Activated CD4-positive, alpha-beta T cell treated with anti-CD3 and anti-CD28 coated beads for 36 hours (primary cell): ENCODE results near the gene SLC29A2. TPM values are rescaled to one million over a fixed set of nuclear protein-coding genes. Genes with fewer than 3 reads are reported as not detected.
"Not testable (repeated sequence)": the region's sequence is repeated elsewhere in the genome, so short reads cannot be mapped to it uniquely, and the experiment has no call there.

ENCODE experiments used
- ATAC-seq: fragments of 200-7000 bp; cut with Tn5 transposase; one replicate; pipeline ENCODE4 v1.10.0; 2021; ENCODE audit warnings: mild to moderate bottlenecking, moderate library complexity
- CTCF ChIA-PET: fragments of 350-600 bp; sonication (Branson Sonifier 250); formaldehyde crosslinking; loops from one replicate; lab custom pipeline; 2021; ENCODE audit warnings: antibody characterized with exemption; lab: Charles Lee
- POLR2A ChIA-PET: fragments of 350-600 bp; sonication (Branson Sonifier 250); formaldehyde crosslinking; loops from one replicate; lab custom pipeline; 2021; ENCODE audit warnings: antibody characterized with exemption, inconsistent platforms; lab: Charles Lee
- DNase-seq: peaks from one replicate; pipeline ENCODE4 v3.0.0-alpha.2; 2020
- H3K27ac Mint-ChIP-seq: one replicate; pipeline ENCODE4 v1.8.0; 2021; ENCODE audit warnings: mixed read lengths
- H3K27me3 Mint-ChIP-seq: one replicate; pipeline ENCODE4 v1.8.0; 2021; ENCODE audit warnings: mixed read lengths
- H3K36me3 Mint-ChIP-seq: one replicate; pipeline ENCODE4 v1.8.0; 2021; ENCODE audit warnings: low read depth, mixed read lengths
- H3K4me1 Mint-ChIP-seq: one replicate; pipeline ENCODE4 v1.8.0; 2021; ENCODE audit warnings: mixed read lengths
- H3K4me3 Mint-ChIP-seq: one replicate; pipeline ENCODE4 v1.8.0; 2021; ENCODE audit warnings: mild to moderate bottlenecking, moderate library complexity, mixed read lengths
- H3K9me3 Mint-ChIP-seq: one replicate; pipeline ENCODE4 v1.8.0; 2021; ENCODE audit warnings: low read depth, mixed read lengths
- intact Hi-C, 2 experiments: fragments of 100-400 bp; cut with DNase I in 1 of 2; cut with micrococcal nuclease in 1 of 2; formaldehyde crosslinking; loops; one replicate each; pipeline versions ENCODE4 v1.14.2 to v1.15.1; 2022 to 2024; cut with DNase I, micrococcal nuclease
- total RNA-seq, 2 experiments: library from RNA; stranded (reverse); gene quantifications; one replicate each; pipeline ENCODE4 v1.2.3, GENCODE V29; 2021

The SLC29A2 gene
- total RNA-seq, 2 experiments from 2014 or later = 13.6 to 14.4 TPM

DNA sequence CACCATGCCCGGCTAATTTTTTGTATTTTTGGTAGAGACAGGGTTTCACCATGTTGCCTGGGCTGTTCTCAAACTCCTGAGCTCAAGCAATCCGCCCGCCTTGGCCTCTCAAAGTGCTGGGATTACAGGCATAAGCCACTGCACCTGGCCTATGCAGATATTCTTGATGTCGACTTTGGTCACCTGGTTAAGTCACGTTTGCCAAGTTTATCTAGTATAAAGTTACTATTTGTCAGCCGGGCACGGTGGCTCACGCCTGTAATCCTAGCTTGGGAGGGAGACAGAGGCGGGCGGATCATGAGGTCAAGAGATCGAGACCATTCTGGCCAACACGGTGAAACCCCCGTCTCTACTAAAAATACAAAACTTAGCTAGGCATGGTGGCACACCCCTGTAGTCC, 12.8 kb upstream of the SLC29A2 start:
- intact Hi-C loops = not testable (repeated sequence)
- CTCF ChIA-PET = interaction anchor here (0.7 to 2.8 kb wide), 9 partner anchors 9 to 148 kb away, joined by 3 to 34 read pairs (median 9); partner anchors contain the start of gene B4GAT1

DNA sequence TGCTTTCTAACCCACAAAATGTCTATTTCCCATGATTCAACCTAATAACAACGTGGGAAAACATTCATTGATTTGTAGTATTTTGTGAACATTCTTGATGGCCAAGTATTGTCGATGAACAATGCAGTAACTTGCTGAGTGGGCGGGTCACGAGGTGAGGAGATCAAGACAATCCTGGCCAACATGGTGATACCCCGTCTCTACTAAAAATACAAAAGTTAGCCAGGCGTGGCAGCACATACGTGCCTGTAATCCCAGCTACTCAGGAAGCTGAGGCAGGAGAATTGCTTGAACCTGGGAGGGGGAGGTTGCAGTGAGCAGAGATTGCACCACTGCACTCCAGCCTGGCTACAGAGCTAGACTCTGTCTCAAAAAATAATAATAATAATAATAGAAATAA, 8.7 kb upstream of the SLC29A2 start:
- H3K9me3 Mint-ChIP-seq, H3K27me3 Mint-ChIP-seq, H3K4me1 Mint-ChIP-seq, POLR2A ChIA-PET, H3K36me3 Mint-ChIP-seq, intact Hi-C loops, H3K4me3 Mint-ChIP-seq, H3K27ac Mint-ChIP-seq: not testable (repeated sequence)
- DNase-seq (peak; percentile 38), ATAC-seq (peak; percentile 51)
- CTCF ChIA-PET = interaction anchor here (0.6 to 3.0 kb wide), 3 partner anchors 9 to 433 kb away, joined by 3 to 18 read pairs (median 3); no protein-coding TSS in a partner anchor

More for the DNA sequence above, 12.8 kb upstream of the SLC29A2 start:
- DNase-seq, H3K36me3 Mint-ChIP-seq, H3K4me3 Mint-ChIP-seq, H3K4me1 Mint-ChIP-seq, ATAC-seq, H3K9me3 Mint-ChIP-seq, H3K27ac Mint-ChIP-seq, POLR2A ChIA-PET, H3K27me3 Mint-ChIP-seq: not testable (repeated sequence)

DNA sequence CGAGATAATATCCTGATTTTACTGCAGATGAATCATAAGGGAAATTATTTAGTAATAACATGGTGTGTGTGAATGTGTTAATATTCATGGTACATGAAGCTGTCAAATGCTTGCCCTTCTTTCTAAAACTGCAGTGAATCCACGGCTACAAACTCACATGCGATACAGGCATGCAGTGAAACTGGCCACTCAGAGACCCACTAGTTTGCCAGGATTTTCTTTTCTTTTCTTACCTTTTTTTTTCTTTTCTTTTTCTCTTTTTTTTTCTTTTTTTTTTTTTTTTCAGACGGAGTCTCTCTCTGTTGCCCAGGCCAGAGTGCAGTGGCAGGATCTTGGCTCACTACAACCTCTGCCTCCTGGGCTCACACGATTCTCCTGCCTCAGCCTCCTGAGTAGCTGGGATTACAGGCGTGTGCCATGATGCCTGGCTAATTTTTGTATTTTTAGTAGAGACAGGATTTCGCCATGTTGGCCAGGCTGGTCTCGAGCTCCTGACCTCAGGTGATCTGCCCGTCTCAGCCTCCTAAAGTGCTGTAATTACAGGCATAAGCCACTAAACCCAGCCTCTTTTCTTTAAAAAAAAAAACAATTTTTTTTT, 2.2 kb upstream of the SLC29A2 start:
- H3K36me3 Mint-ChIP-seq, ATAC-seq, DNase-seq, H3K4me3 Mint-ChIP-seq, H3K27me3 Mint-ChIP-seq, H3K9me3 Mint-ChIP-seq, H3K27ac Mint-ChIP-seq: not testable (repeated sequence)
- CTCF ChIA-PET = interaction anchor here (1.3 to 3.5 kb wide), 3 partner anchors 11 to 34 kb away, joined by 3 to 19 read pairs (median 4); no protein-coding TSS in a partner anchor
- peaks cover 19% of the 10 kb centered on the region for H3K4me1 Mint-ChIP-seq
- intact Hi-C loops = loop anchor here in 1 of 2 experiments (2.0 kb wide), 1 partner anchor 13 kb away; no protein-coding TSS in a partner anchor
- POLR2A ChIA-PET = interaction anchor here (0.7 kb wide), 1 partner anchor 12 kb away, joined by 3 read pairs; no protein-coding TSS in a partner anchor

DNA sequence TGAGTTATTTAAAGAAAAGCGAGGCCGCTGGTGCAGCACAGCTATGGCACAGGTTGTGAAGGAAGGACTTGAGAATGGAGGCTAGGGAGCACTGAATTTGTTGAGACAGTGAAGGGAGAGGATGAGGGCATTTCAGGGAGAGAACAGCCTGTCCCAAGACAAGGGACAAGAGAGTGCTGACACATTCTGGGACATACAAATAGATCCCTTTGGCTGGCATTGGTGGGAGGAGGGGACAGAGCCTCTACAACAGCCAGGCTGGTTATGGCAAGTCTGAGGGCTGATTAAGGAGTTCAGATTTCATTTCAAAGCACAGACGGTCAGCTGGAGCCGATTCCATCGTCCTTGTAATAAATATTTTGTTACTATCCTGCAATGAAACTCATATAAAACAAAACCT, 1.7 kb upstream of the SLC29A2 start:
- ChIA-PET POLR2A (no interaction called here), CTCF (interaction anchor here (1.3 to 3.5 kb wide), 3 partner anchors 11 to 34 kb away, joined by 3 to 19 read pairs (median 4); no protein-coding TSS in a partner anchor)
- Mint-ChIP-seq H3K9me3 (no peaks in the 10 kb centered on the region), H3K4me1 (peaks cover 19% of the 10 kb centered on the region), H3K27me3 (no peaks in the 10 kb centered on the region), H3K4me3 (no peak overlapping the region), H3K36me3 (peaks cover 3% of the 10 kb centered on the region), H3K27ac (no peak overlapping the region)
- DNase-seq (no peak), ATAC-seq (no peak)
- intact Hi-C loops = loop anchor here in 1 of 2 experiments (2.0 kb wide), 1 partner anchor 14 kb away; no protein-coding TSS in a partner anchor

DNA sequence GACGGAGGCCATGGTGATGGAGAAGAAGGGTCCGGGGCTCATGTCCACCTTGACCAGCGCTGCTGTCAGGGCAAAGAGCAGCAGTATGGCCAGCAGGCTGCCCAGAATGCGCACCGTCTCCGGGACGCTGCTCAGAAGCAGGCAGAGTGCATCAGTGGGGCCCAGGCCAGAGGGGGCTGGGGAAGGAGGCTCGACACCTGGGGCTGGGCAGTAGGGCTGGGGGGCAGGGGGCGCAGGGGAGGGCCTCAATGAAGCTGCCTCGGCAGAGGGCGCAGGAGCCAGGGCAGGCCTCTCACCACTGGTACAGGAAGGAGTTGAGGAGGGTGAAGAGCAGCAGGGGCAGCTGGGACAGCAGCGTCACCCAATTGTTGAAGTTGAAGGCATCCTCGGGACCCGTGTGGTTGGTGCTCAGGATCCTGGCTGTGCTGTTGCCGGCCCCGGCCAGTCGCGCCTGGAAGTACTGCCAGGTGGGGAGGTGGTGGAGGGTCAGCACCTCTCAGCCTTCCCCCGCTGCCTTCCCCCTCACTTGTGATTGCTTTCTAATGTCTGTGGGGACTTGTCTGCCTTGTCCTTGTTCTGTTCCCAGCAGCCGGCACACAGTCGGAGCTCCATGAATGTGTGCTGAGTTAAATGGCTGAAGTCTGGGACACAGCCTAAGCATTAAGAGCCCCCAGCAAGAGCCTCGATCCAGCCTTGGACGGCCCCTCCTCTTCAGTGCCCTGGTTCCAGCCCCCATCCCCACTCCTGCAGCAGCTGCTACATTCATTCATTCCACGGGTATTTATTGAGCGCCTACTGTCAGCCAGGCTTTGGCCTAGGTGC, 2.3 kb downstream of the SLC29A2 start:
- Mint-ChIP-seq H3K4me1 (peaks cover 19% of the 10 kb centered on the region), H3K9me3 (no peaks in the 10 kb centered on the region), H3K27me3 (no peaks in the 10 kb centered on the region), H3K4me3 (peak overlapping the region; percentile 91), H3K27ac (no peak overlapping the region), H3K36me3 (peaks cover 9% of the 10 kb centered on the region)
- no peak for DNase-seq
- ChIA-PET CTCF (interaction anchor here (1.0 kb wide), 1 partner anchor 17 kb away, joined by 3 read pairs; no protein-coding TSS in a partner anchor), POLR2A (no interaction called here)
- intact Hi-C loops = no loop called here
- ATAC-seq = no peak

DNA sequence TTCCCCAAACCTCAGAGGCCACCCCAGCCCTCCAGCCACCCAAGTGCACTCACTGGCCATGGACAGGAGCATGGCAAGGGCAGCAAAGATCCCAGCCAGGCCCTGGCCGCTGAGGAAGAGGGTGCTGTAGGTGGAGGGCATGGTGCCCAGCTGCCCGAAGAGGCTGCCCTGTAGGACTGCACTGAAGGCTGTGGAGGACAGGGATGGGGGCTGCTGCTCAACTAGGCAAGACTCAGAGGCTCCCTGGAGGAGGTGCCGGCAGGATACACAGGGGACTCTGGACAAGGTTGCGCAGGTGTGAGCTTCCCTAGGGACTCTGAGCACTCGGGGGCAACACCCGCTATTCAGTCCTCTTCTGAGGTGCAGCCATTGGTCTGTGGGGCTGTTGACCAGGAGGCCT, 3.1 kb downstream of the SLC29A2 start:
- intact Hi-C loops = no loop called here
- ChIA-PET CTCF (no interaction called here), POLR2A (no interaction called here)
- Mint-ChIP-seq H3K9me3 (no peaks in the 10 kb centered on the region), H3K4me1 (peaks cover 19% of the 10 kb centered on the region), H3K27ac (no peak overlapping the region), H3K27me3 (no peaks in the 10 kb centered on the region), H3K4me3 (no peak overlapping the region), H3K36me3 (peaks cover 16% of the 10 kb centered on the region)
- no peak for DNase-seq
- ATAC-seq = no peak

DNA sequence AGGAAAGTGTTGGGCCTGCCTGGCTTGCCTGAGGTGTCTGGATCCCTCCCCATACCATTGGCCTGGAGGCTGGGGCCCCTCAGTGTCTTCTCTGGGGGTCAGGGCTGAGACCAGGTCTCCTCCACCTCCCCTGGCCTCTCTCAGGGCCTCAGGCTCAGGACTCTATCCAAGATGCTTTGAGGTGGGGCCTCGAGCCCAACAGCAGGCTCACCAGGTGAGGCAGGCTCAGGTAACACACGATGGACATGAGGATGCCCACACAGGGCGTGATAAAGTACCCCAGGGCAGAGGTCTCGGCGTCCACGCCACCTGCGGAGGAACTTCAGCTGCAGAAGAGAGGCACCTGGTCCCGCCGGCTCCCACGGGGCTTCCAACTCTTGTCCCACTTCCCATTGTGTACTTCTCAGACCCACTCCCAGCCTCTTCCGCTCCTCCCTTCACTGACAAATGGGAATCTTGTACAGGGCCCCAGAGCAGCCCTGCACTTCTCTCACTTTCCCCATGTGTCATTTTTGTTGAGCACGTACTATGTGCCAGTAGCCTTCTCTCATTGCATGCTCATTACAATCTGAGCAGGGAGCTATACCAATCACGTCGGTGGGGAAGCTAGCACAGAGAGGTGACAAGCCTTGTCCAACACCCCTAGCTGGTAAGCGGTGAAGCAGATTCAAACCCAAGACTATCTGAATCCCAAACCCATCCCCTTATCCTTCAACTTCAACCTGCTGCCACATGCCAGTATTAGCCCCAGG, 3.8 kb downstream of the SLC29A2 start:
- no peak overlapping the region for H3K27ac Mint-ChIP-seq
- no peaks in the 10 kb centered on the region for H3K9me3 Mint-ChIP-seq
- no peak overlapping the region for H3K4me3 Mint-ChIP-seq
- no peak for DNase-seq
- H3K4me1 Mint-ChIP-seq = peaks cover 13% of the 10 kb centered on the region
- no peaks in the 10 kb centered on the region for H3K27me3 Mint-ChIP-seq
- peaks cover 16% of the 10 kb centered on the region for H3K36me3 Mint-ChIP-seq
- ChIA-PET CTCF (interaction anchor here (0.6 to 3.0 kb wide), 4 partner anchors 18 to 112 kb away, joined by 3 to 19 read pairs (median 6); partner anchors contain the start of gene DPP3), POLR2A (interaction anchor here (0.6 kb wide), 1 partner anchor 439 kb away, joined by 3 read pairs; no protein-coding TSS in a partner anchor)
- intact Hi-C loops = no loop called here
- ATAC-seq = no peak

DNA sequence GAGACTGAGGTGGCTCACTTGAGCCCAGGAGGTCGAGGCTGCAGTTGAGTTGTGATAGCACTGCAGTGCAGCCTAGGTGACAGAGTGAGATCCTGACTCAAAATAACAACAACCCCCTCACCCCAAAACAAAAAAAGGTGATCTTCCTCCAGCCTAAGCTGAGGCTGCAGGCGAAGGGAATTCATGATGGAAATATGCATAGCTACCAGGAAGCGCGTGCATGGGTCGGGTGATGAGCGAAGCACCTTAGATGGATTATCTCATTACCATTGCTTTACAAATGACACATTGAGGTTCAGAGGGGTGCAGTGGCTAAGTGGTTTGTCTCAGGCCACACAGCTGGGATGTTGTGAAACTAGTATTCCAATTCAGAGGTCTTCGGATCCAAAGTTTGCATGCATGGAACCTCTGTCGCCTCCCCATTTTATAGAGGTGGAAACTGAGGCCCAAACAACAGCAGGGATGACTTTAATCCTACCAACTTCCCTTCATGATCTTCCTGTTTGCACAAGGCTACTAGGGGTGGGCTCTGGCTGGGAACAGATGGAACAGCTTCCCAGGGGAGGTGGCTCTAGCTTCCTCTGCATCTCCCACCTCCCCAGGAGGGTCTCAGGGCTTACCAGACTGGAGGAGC, 4.6 kb downstream of the SLC29A2 start:
- POLR2A ChIA-PET = interaction anchor here (0.6 kb wide), 1 partner anchor 440 kb away, joined by 3 read pairs; no protein-coding TSS in a partner anchor
- Mint-ChIP-seq H3K27me3 (no peaks in the 10 kb centered on the region), H3K9me3 (no peaks in the 10 kb centered on the region), H3K4me1 (peaks cover 9% of the 10 kb centered on the region), H3K4me3 (no peak overlapping the region), H3K36me3 (peaks cover 21% of the 10 kb centered on the region), H3K27ac (no peak overlapping the region)
- ATAC-seq (no peak), DNase-seq (no peak)
- CTCF ChIA-PET = interaction anchor here (0.9 to 3.0 kb wide), 4 partner anchors 11 to 72 kb away, joined by 3 to 19 read pairs (median 6); no protein-coding TSS in a partner anchor
- intact Hi-C loops = no loop called here

DNA sequence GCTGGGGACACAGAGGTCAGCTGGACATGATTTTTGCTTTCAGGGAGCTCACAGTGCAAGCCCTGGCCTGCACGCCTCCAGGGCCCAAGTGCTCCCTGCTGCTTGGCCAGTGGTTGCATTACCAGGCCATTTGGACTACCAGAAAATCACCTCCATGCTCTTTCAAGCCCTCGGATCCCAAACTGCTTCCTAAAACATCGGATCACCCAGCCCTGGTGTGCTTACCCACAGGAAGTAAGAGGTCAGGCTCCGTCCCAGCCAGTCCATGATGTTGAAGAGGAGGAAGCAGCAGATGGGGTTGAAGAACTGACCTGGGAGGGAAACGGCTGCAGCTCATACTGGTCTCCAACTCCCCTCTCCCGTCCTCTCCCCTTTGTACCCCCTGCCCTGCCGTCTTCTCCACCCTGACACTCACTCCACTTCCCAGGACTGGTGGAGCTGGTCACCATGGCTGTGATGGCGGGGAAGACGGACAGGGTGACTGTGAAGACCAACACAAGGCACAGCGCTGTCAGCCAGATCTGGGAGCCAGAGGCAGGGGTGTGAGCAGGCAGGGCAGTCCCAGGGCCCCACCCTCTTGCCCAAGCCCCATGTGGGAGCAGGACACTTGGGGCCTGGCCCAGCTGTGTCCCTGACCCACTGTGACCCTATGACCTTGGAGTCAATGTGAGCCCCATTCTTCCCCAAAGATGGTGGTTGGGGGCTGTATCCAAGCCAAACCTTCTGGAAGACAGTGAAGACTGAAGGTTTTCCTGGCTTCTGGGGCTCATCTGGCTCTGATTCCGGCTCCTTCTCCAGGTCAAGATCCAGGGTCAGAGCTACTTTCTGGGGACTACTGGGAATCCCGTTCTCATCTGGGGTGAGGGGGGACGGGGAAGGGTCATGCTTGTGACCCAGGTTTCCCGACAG, 5.6 kb downstream of the SLC29A2 start:
- DNase-seq (no peak), ATAC-seq (no peak)
- Mint-ChIP-seq H3K4me1 (peaks cover 9% of the 10 kb centered on the region), H3K27ac (no peak overlapping the region), H3K9me3 (no peaks in the 10 kb centered on the region), H3K27me3 (no peaks in the 10 kb centered on the region), H3K4me3 (no peak overlapping the region), H3K36me3 (peaks cover 24% of the 10 kb centered on the region)
- ChIA-PET CTCF (interaction anchor here (0.8 to 3.2 kb wide), 6 partner anchors 12 to 145 kb away, joined by 3 to 20 read pairs (median 6); partner anchors contain the start of genes B4GAT1 and BBS1), POLR2A (interaction anchor here (0.5 kb wide), 1 partner anchor 294 kb away, joined by 7 read pairs; no protein-coding TSS in a partner anchor)
- intact Hi-C loops = no loop called here

DNA sequence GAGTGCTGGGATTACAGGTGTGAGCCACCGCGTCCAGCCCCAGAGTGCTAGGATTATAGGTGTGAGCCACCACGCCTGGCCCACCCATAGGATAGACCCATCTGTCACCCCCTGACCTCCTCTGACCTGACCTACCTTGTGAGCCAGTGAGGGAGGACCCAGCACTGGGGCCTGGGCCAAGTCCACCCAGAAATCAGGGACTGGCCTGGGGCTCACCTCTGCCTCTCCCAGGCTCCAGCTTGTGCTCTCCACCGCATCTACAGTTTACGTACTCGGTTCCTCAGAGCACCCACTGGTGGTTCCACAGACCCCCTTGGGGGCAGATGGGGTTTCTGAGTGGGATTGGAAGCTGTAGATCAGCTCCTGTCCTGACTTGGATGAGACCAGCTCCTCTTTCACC, 6.4 kb downstream of the SLC29A2 start:
- Mint-ChIP-seq H3K9me3 (no peaks in the 10 kb centered on the region), H3K36me3 (peaks cover 26% of the 10 kb centered on the region), H3K4me3 (no peak overlapping the region), H3K27me3 (no peaks in the 10 kb centered on the region), H3K27ac (no peak overlapping the region), H3K4me1 (peaks cover 4% of the 10 kb centered on the region)
- DNase-seq = no peak
- no peak for ATAC-seq
- ChIA-PET POLR2A (no interaction called here), CTCF (interaction anchor here (2.9 to 3.2 kb wide), 3 partner anchors 16 to 24 kb away, joined by 10 to 20 read pairs (median 19); partner anchors contain the start of gene B4GAT1)
- intact Hi-C loops = no loop called here
